ENCODE measurements around the gene RYR3.

The RYR3 gene

DNA sequence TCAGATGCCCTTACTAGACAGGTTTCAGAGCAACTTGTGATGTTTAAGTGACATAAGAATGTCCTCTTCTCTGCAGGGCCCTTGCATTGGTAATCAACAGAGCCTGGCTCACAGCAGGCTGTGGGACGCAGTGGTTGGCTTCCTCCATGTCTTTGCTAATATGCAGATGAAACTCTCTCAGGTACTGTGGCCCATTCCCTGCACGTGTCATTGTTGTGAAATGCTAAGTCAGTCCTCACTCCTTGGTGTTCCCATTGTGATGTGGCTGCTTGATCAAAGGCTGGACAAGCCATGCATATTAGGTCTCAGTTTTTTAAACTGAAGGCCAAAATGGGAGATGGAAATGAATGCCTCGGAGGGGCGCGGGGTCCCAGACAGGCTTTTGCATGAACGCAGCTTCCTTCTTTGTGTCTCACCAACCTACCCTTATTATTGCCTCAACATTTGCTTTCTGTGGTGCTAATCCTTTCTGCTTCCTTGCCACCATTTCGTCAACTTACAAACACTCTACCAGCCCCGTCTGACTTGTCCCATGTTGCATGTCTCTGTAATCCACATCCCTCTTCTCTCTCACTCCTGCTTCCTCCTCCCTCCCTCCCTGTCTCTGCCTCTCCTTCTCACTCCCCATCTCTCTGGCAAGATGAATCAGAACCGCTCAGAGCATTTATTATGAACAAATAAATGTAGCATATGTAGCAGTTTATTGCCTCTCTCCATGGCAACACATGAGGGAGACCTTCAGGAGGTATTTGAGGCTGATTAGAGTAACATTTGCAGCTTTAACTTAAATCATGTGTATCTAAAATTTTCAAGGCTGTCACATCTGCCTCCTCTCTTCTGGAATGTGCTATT is 524.4 kb downstream of the RYR3 start:
- no peak for DNase-seq (ENCODE audit: low read depth)

DNA sequence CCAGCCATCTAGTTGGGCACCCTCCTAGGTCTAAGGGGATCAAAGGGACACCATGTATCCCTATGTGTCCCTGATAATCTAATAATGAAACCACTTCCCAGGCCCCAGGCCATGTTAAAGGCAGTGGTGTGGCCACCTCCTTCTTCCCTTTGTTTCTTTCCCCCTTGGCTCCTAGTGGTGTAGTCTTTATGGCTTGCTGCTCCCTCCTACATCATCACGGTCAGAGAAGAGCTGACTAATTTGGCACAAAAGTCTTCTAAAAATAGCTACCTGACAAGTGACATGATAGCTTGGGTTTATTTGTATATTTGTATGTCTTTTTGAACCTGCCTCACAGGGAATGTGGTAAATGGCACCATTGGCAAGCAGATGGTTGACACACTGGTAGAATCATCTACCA is 526.5 kb downstream of the RYR3 start:
- DNase-seq (ENCODE audit: low read depth) = no peak

DNA sequence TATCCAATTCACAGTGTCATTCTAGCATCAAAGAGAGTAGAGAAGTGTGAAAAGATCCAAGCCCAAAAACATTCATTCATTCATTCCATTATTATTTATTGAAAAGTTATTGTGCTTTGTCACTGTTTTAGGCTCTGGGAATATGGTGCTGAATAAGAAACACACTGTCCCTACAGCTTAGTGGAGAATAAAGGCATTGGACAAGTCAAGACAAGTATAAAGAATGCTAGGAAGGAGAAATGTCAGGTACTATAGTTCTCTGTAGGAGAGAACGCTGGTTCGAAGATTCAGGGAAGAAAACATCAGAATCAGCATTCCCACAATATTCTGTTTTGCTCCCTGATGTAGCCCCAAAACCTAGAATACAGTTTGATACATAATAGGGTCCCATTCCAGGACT is 528.8 kb downstream of the RYR3 start:
- DNase-seq (ENCODE audit: low read depth) = no peak

DNA sequence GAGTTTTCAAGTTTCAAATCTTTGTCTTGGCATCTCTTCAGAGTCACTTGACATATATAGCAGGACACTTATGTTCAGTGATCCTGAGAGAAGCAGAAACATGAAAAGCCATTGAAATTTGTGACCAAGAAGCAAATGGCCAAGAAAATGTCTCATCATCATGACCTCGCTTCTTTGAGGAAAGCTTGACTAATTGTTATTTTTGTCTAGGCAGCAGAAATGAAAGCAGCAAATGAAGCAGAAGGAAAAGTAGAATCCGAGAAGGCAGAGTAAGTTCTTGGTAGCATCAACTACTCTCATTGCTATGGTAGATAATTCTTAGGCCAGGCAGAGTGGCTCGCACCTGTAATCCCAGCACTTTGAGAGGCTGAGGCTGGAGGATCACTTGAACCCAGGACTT is 529.8 kb downstream of the RYR3 start:
- no peak for DNase-seq (ENCODE audit: low read depth)

DNA sequence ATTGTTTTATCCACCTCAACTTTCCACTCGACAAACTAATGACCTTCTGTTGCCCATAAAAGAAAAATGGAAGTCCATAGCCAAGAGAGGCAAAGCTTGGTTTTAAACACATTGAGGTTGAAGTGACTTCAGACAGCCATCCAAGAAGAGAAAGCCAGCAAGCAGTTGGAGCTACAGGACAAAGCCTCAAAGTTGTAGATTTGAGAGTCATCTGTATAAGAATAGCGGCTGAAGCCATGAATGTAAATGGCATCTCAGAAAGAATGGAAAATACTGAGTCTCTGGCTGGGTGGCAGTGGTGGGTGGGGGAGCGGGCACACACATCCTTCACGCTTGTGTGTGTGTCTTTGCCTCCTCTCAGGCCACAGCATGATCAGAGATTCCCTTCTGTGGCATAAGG is 533.4 kb downstream of the RYR3 start:
- DNase-seq (ENCODE audit: low read depth) = no peak

DNA sequence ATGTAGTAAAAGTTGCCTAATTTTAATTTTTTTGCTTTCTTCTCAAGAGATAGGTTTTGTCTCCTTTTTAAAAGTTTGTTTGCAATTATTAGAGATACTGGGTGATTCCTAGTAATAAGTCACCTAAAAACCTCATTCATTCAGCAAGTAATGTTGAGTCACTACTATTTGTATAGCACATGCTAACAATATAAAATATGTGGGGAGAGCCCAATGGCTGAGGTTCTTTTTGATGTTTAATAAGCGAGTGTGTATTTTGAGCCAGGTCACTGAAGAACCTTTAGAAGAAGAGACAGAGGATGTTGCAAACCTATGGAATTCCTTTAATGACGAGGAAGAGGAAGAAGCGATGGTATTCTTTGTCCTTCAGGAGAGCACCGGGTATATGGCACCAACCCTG is 533.8 kb downstream of the RYR3 start:
- no peak for DNase-seq (ENCODE audit: low read depth)

DNA sequence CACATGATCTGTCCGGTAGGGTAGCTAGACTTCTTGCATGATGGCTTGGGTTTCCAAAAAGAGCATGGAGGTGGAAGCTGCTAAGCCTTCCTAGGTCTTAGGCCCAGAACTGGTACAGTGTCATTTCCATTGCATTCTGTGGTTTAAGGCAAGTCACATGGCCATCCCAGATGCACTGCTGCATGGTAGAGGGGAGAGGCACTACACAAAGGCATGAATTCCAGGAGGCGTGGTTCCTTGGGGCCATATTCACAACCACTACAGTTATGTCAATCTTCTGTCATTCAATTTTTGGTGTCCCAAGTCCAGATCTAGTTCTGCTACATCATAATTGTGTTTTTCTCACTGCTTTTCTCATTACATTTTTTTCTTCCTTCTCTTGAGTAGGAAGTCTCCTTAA is 535.4 kb downstream of the RYR3 start:
- DNase-seq (ENCODE audit: low read depth) = no peak

DNA sequence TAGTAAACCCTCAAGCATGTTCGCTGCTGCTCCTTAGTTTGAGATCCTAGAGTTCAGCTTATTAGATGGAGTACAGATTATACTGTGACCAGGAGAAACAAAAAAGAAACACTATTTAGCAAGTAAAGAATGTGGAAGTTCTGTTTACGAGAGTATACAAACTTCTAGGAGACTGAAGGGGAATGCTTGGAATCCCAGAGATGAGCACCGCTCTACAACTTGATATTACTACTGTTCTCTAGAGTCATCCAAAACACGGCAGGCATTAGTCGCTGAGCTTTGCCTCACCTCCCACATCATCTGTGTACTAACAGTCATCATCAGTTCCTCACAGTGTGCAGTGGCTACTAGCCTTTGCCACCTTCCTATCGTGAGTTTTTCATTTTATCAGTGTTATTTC is 536.1 kb downstream of the RYR3 start:
- DNase-seq (ENCODE audit: low read depth) = no peak

DNA sequence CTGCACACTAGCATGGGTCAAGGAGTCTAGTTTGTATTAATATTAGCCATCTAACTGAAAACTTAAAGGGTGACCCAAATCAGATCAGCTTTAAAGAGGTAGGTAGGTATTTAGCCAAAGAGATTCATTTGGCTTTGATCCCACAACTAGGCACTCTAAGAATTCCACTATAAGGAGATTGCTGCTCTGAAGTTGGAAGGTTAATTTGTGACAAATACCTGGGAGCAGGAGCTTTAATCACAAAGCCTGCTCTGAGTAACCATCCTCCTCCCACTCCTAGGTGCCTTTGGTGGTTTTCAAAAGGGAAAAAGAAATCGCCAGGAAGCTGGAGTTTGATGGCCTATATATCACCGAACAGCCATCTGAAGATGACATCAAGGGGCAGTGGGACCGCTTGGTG is 537.2 kb downstream of the RYR3 start:
- DNase-seq (ENCODE audit: low read depth) = no peak

DNA sequence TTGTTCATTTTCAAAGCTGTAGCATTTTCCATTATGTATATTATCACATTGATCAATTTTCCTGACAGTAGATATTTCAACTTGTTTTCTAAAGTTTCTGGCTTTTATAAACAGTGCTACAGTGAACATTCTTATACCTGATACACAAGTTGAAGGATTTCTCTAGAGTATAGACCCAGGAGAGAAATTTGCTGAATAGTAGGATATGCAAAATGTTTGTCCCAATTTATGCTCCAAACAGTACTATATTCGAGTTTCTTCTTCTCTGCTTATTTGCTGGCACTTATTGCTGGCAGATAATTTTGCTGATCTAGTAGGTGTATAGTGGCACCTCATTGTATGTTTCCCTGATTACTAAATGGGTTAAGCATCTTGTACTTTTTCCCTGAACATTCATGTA is 540.3 kb downstream of the RYR3 start:
- no peak for DNase-seq (ENCODE audit: low read depth)

DNA sequence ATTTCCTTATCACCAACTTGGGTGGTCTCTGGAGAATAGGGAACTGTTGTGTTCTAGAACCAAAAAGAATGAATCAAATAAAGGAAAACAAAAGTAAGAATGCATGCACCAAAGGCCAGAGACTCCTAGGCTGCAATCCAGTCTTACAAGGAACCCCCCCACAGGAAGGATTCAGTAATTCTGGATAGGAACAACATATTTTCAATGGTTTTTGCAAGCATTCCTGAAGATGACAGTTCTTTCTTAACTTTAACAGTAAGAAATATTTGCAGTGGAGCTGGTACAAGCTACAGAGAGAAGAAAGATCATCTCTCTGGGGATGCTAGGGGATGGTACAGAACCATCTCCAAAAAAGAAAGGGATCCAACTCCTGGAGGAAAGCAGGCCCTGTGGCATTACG is 541.3 kb downstream of the RYR3 start:
- DNase-seq (ENCODE audit: low read depth) = no peak

DNA sequence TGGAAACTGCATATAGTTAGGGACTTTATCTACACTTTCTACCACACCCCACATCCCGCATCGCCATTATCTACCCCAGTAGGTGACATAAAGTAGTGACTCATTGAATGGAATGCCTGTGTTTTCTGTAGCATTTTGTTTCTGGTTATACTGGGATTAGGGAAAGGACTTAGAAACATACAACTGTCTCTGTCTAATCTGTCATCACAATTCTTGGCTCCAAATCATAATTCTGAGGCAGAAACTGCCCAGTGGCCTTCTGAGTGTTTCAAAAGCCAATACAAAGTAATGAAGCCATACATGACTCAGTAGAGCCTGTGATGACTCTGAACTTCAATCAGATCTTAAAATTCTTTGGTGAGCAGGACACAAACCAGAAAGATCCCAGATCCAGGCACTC is 541.8 kb downstream of the RYR3 start:
- DNase-seq (ENCODE audit: low read depth) = no peak

DNA sequence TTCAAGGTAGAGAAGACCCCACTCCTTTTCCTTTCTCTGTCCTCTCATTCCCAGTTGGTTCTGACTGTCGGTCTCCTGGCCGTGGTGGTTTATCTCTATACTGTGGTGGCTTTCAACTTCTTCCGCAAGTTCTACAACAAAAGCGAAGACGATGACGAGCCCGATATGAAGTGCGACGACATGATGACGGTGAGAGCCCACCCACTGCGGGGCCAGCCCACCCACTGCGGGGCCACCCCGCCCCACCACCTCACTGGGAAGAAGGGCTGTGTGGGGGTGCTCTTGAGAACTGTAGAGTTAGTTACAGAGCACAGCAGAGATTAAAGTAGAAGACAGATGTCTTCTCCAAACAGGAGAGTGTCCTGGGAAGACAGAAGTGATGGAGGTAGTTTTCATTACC is 547.0 kb downstream of the RYR3 start:
- DNase-seq (ENCODE audit: low read depth) = no peak

DNA sequence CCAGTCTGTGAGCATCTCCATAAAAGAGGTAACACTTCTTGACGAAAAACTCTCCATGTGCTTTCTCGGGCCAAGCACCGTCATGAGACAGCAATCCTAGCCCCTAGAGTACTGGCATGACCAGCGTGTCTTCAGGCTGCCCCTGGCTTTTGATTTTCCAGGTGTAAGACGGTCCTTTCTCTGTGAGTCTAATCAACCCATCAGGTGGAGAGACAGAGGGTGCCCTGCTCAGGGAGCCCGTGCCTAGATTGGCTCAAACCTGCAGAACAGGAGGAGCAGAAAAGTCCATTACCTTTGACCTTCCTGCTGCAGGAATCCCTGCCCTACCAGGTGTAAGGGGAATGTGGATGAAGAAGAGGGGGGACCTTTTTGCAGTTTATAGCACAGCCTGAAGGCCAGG is 548.1 kb downstream of the RYR3 start:
- DNase-seq (ENCODE audit: low read depth) = no peak

DNA sequence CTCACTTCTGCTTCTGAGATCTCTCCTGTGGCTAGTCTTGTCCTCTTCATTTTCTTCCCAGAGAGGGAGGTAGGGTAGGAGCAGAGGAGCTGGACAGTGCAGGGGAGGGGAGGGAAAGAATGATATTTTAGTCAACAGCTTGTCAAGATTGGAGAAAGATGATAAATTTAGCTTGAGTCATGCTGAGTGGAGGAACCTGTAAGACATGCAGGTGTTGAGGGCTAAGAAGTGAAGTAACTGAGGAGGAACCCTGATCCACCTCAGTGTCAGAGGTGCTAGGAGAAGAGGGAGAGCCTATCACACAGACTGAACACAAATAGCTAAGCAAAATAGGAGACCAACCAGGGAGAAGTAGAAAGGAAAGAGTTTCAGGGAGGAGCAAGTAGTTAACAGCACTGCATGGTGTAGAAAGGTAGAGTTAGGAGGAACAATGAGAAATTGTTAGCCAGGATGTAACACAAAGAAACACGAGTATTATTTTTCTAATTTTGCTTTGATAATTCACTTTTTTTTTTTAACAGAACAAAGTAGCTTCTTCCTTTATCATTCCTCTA is 549.3 kb downstream of the RYR3 start:
- no peak for DNase-seq (ENCODE audit: low read depth)

DNA sequence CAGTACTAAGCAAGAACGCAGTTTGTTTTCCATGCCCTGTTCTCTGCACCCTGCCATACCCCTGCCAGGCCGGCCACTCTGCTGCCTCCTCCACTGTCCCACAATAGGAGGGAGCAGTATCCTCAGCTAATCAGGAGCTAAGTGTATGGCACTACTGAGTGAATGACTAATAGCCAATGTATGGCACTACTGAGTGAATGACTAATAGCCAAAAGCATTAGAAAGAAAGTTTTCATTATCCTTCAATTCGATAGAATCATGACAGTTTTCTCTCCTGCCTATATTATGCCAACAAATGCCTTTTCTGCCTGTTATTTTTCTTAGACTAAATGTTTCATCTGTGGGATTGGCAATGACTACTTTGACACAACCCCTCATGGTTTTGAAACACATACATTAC is 550.0 kb downstream of the RYR3 start:
- no peak for DNase-seq (ENCODE audit: low read depth)

DNA sequence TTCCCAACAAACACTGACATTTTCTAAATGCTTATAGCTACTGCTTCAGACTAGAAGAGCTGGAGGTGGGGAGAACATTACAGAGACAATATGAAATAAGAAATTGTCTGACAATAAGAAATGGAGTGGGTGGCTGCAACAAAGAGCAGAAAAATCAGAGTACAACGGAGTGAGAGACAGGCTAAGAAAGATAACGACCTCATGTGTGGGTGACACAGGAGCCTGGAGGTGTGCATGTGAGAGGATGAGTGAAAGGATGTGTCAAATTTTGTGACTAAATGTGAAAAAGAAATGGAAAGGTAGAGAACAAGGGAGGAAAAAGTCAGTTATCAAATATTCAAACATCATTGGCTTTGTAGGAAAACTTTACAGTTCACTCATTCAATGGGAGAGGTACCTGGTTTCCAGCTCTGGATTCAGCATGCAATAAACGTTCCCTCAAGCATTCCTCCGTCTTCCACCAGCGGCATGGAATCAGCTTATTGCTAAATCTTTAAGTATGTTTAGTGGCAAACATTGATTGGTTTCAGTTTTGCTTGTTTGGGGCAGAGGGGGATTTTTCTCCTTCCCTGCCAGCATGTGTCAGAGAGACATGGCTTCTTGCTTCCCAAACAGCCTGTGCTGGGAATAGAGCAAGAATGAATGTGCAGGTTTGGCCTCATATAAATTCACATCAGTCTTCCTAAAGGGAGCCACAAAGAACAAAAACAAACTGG is 553.8 kb downstream of the RYR3 start:
- DNase-seq (ENCODE audit: low read depth) = no peak

DNA sequence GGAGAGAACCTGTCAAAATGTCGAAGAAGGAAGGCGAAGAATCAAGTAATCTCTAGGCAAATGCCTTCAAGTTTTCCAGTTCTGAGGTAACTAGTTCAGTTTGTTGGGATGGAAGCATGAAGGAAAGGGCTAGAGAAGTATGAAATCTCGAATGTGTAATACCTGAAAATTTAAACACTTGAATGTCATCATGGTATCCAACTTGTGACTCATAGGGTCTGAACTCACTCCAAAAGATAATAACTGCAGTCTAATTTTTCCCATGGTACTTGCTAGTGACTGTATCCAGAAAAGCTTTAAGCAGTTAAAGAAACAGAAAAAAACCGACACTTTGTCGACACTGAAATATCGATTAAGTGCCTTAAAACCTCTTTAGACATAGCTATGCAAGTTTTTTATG is 554.6 kb downstream of the RYR3 start:
- no peak for DNase-seq (ENCODE audit: low read depth)

DNA sequence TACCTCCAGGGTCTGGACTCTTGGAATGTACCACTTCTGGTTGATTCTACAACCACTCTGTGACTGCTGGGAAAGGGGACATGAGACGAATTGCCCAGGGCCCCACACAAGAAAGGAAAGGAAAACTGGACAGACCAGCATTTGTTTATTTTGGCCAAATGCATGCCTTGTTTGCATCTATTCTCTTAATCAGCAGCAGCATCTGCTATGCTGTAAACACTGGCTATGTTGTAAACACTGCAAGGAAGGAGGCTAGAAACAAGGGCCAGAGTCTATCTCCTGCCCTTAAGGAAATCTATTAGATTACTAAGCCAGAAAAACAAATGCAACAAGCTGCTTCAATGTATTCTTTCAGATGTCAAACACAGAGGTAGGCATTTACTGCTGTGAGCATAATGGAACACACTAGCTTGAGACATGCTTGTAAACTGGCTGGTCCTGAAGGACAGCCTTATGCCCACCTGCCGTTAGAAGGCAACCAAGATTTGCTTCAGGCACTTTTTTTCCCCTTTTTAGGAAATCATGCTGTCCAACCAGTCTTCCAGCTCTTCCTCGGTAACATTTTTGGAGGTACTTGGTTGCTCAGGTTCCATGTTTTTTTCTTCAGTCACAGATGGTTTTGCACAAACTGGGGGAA is 555.5 kb downstream of the RYR3 start:
- DNase-seq (ENCODE audit: low read depth) = no peak

DNA sequence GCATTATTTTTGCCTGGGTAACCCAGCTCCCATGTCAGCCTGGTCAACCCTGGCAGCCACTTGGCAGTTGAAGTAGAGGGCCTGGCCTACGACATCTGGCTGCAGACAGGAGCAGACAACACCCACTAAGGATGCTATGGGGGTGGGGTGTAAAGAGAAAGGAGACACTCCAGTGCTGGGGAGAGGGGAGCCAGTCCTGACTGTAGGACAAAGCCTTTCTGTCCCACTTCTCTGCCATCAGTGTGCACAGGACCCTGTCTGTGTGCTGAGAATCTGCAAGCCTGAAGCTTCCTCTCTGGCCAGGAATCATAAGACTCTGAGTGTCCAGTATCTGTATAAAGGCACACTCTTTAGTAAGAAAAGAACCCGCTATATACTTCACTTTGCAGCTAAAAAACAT is 561.2 kb downstream of the RYR3 start:
- no peak for DNase-seq (ENCODE audit: low read depth)

DNA sequence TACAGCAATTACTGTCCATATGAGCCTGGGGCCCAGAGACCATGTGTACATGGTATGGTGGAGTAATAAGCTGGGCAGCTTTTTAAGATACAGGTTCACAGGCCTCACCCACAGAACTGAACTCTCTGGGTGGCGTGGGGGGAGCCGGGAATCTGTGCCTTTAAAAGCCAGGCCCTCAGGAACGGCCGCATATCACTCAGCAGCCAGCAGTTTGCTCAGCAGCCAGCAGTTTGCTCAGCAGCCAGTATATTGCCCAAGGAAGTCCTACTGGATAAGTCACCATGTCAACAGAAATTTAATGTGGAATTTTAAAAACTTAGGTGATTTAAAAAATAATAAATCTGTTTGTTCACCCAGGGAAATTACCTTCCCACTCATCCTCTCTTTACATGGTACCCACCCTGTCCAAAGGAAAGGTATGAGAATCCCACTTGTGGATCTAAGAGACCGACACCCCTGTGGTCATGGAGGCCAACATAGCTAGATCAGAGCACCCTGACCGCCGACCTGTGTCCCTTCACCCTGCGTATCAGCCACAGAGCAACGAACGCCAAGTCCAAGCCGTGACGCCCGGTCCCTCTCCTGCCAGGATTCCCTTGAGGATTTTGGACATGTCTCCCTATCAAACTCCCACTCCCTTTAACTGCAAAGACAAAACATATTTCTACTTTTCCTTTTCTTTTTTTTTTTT is 561.8 kb downstream of the RYR3 start:
- no peak for DNase-seq (ENCODE audit: low read depth)

DNA sequence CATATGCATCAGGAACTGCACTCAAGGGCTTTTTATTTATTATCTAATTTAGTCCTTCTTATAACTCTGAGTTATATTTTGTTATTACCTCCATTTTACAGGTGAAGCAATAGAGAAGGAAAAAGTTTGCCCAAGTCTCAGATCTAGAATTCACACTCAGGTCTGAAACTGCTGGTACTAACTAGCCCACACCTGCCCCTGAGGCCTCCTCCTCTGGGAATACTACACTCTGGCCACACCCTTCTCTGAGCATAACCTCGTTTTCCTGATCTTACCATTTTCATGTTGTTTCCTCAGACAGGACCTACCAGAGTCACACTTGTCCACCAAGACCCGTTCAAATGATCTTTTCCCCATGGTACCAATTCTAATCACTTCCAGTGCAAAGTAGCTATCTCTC is 563.4 kb downstream of the RYR3 start:
- DNase-seq (ENCODE audit: low read depth) = no peak
